Liver (tissue), 9 donors: ENCODE data around the gene SGCD. TPM values are rescaled to one million over a fixed set of nuclear protein-coding genes. Genes with fewer than 3 reads are reported as not detected.

Experiments
- DNase-seq: peaks from one replicate; pipeline ENCODE4 v3.0.0-alpha.2; 2017; ENCODE audit warnings: low spot score
- H3K27ac ChIP-seq, 2 donors: one replicate each; pipeline ENCODE4 v1.7.0; 2013; ENCODE audit warnings: inconsistent platforms in 2 of 2, low read length in 2 of 2, control low read depth in 1 of 2, low read depth in 1 of 2, mild to moderate bottlenecking in 1 of 2
- H3K27me3 ChIP-seq, 4 donors: one replicate each; pipeline versions ENCODE4 v1.6.1 to v1.7.0; 2013; ENCODE audit warnings: low read length in 3 of 4, inconsistent platforms in 1 of 4, mild to moderate bottlenecking in 1 of 4, moderate library complexity in 1 of 4; ENCODE audit not compliant: control insufficient read depth in 4 of 4, insufficient read depth in 4 of 4
- H3K36me3 ChIP-seq, 4 donors: one replicate each; pipeline versions ENCODE4 v1.6.1 to v1.7.0; 2013; ENCODE audit warnings: low read length in 3 of 4, mild to moderate bottlenecking in 3 of 4, low read depth in 1 of 4, moderate library complexity in 1 of 4; ENCODE audit not compliant: control insufficient read depth in 4 of 4, insufficient read depth in 3 of 4
- H3K4me1 ChIP-seq, 4 donors: one replicate each; pipeline versions ENCODE4 v1.6.1 to v1.7.0; 2013; ENCODE audit warnings: low read length in 3 of 4, mild to moderate bottlenecking in 3 of 4, moderate library complexity in 1 of 4; ENCODE audit not compliant: control insufficient read depth in 4 of 4, insufficient read depth in 4 of 4
- H3K4me3 ChIP-seq, 3 donors: one replicate each; pipeline versions ENCODE4 v1.6.1 to v1.7.0; 2013; ENCODE audit warnings: low read length in 3 of 3, control low read depth in 1 of 3, low read depth in 1 of 3, mild to moderate bottlenecking in 1 of 3
- H3K9ac ChIP-seq, 2 donors: one replicate each; pipeline ENCODE4 v1.7.0; 2013; ENCODE audit warnings: low read length in 2 of 2, mild to moderate bottlenecking in 2 of 2, moderate library complexity in 2 of 2, control low read depth in 1 of 2, low read depth in 1 of 2
- H3K9me3 ChIP-seq, 4 donors: one replicate each; pipeline versions ENCODE4 v1.6.1 to v1.7.0; 2013; ENCODE audit warnings: low read length in 3 of 4; ENCODE audit not compliant: control insufficient read depth in 4 of 4
- CTCF ChIP-seq: fragments of 150-350 bp; IDR thresholded peaks from 2 replicates; pipeline ENCODE4 v1.5.1; 2017; ENCODE audit warnings: improper control_type of control experiment, low read depth, low read length; ENCODE audit not compliant: missing input control
- EGR1 ChIP-seq, 2 donors: IDR thresholded peaks; 2 replicates each; pipeline ENCODE4 v1.6.1; 2016 to 2018; ENCODE audit warnings: antibody characterized with exemption in 2 of 2, low read depth in 2 of 2
- FOXA1 ChIP-seq: IDR thresholded peaks from 2 replicates; pipeline ENCODE4 v1.6.1; 2016; ENCODE audit warnings: antibody characterized with exemption
- GABPA ChIP-seq, 2 donors: IDR thresholded peaks in 1 of 2; conservative IDR thresholded peaks in 1 of 2; 2 replicates each; pipeline ENCODE4 v1.6.1; 2016; ENCODE audit warnings: antibody characterized with exemption in 2 of 2, mild to moderate bottlenecking in 1 of 2, moderate library complexity in 1 of 2
- HNF4A ChIP-seq, 2 donors: conservative IDR thresholded peaks; 2 replicates each; pipeline ENCODE4 v1.6.1; 2016; ENCODE audit warnings: antibody characterized with exemption in 2 of 2, mild to moderate bottlenecking in 2 of 2
- HNF4G ChIP-seq: IDR thresholded peaks from 2 replicates; pipeline ENCODE4 v1.6.1; 2016; ENCODE audit warnings: antibody characterized with exemption
- NR2F2 ChIP-seq: IDR thresholded peaks from 2 replicates; pipeline ENCODE4 v1.6.1; 2016; ENCODE audit warnings: antibody characterized with exemption
- RAD21 ChIP-seq, 2 donors: IDR thresholded peaks; 2 replicates each; pipeline ENCODE4 v1.6.1; 2016; ENCODE audit warnings: antibody characterized with exemption in 2 of 2, mild to moderate bottlenecking in 2 of 2
- RXRA ChIP-seq, 2 donors: IDR thresholded peaks; 2 replicates each; pipeline ENCODE4 v1.6.1; 2017 to 2018; ENCODE audit warnings: antibody characterized with exemption in 2 of 2, mild to moderate bottlenecking in 1 of 2
- SP1 ChIP-seq: IDR thresholded peaks from 2 replicates; pipeline ENCODE4 v1.6.1; 2018; ENCODE audit warnings: antibody characterized with exemption, mild to moderate bottlenecking
- ZBTB33 ChIP-seq: IDR thresholded peaks from 2 replicates; pipeline ENCODE4 v1.6.1; 2016; ENCODE audit warnings: antibody characterized with exemption
- whole genome bisulfite sequencing: extraction: QIAGEN DNeasy Blood & Tissue Kit; methylation state at CpG from one replicate; pipeline ENCODE4 v1.1.7; 2013; 5-methylcytosine and 5-hydroxymethylcytosine counted together
- polyA plus RNA-seq, 2 donors: library from polyadenylated mRNA; stranded (reverse) in 1 of 2; unstranded in 1 of 2; fragments of 200-250 nt in 1 of 2; fragments of >200 nt in 1 of 2; fragmentation: Nextera tagmentation in 1 of 2; extraction: Ambion mirVana in 1 of 2; gene quantifications; one replicate each; pipeline versions ENCODE4 v1.2.1 to v1.2.3, GENCODE V29; 2013 to 2015
- total RNA-seq, 2 donors: library from RNA; depleted of rRNA; stranded (reverse); fragments of >200 nt; gene quantifications; one replicate each; pipeline ENCODE4 v1.2.3, GENCODE V29; 2014
- TF ChIP-seq, protein P1 (sequence below): IDR thresholded peaks from 2 replicates; pipeline ENCODE4 v1.6.1; 2016; ENCODE audit warnings: antibody characterized with exemption
- TF ChIP-seq, protein P2 (sequence below): IDR thresholded peaks from 2 replicates; pipeline ENCODE4 v1.6.1; 2016; ENCODE audit warnings: antibody characterized with exemption, mild to moderate bottlenecking
- donor health status: healthy.
- donor health status: healthy.
- donor health status: healthy.
- donor health status: healthy.
- donor health status: healthy.

The SGCD gene
- total and polyA plus RNA-seq, 4 donors: 0.35 to 1.7 (median 1.0) TPM

DNA sequence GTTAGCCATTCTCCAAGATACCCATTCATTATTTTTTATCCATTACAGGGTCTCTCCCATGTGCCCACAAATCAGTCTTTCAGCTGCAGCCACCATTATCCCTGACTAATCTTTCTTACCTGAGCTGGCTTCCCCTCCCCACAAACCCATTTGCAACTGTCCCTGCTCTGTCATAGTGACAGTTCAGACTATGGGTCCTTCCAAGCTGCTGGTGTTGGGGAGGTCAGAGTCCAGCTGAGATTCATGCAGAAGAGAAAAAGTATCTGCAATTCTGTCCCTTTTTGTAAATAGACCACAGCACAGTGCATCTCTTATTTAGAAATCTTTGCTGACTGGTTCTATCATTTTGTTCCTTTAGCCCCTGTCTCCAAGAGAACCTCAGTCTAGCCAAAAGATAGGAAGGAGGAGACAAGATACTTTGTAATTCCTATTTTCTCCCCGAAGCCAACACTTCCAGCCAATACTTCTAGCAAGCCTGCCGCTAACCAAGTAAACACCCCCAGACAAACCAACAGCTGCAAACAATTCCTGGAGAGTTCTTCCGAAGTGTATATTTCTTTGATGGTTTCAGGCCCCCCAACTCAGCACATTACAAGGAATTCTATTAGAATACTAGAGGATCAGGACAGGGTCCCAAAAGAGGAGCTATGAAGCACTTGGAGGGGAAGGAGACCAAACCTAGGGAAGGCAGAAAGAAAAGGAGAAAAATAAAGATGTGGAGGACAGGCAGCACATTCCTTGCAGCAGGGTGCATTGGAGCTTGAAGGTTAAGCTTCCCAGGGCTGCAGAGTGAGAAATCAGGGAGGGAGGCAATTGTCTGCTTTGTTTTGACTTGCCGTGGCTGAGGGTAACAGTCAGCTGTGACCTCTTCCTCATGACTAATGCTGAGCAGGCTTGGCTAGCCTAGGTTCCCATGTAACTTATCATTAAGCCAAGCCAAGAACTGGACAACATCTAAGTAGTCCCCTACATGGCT, 148.5 kb downstream of the SGCD start:
- H3K27ac ChIP-seq: no peak overlapping the region
- no peak overlapping the region for H3K4me3 ChIP-seq
- WGBS: 39% methylated on average over 4 of the region's 4 CpGs

GRCh38 chr5:156476158-156476551, 149.2 kb downstream of the SGCD start:
- peaks cover 0 to 8% (median 0%) of the 10 kb centered on the region in 4 donors for H3K4me1 ChIP-seq
- no peaks in the 10 kb centered on the region for H3K9me3 ChIP-seq
- no peaks in the 10 kb centered on the region for H3K27me3 ChIP-seq
- no peak overlapping the region for H3K9ac ChIP-seq
- H3K36me3 ChIP-seq: no peaks in the 10 kb centered on the region
- H3K4me3 ChIP-seq: no peak overlapping the region
- WGBS: 92% methylated on average over 3 of the region's 3 CpGs
- H3K27ac ChIP-seq: no peak overlapping the region
- TF ChIP-seq NR2F2 (peak; percentile 1), RAD21 (IDR thresholded peaks at IDR 0.05) (no peak)
- no peak for DNase-seq

More for the DNA sequence above, 148.5 kb downstream of the SGCD start:
- no peak for DNase-seq
- Histone ChIP-seq H3K27me3 (no peaks in the 10 kb centered on the region), H3K4me1 (peaks cover 0 to 8% (median 0%) of the 10 kb centered on the region in 4 donors), H3K9ac (no peak overlapping the region), H3K36me3 (no peaks in the 10 kb centered on the region), H3K9me3 (no peaks in the 10 kb centered on the region)
- TF ChIP-seq HNF4A (conservative IDR thresholded peaks at IDR 0.05) (peak; percentile 81 to 83), RXRA (IDR thresholded peaks at IDR 0.05) (peak in 1 of 2 donors; percentile 16), HNF4G (peak; percentile 50), FOXA1 (no peak), NR2F2 (peak; percentile 21), RAD21 (IDR thresholded peaks at IDR 0.05) (peak; percentile 21 to 28), SP1 (peak; percentile 41)
- TF ChIP-seq, protein P1, sequence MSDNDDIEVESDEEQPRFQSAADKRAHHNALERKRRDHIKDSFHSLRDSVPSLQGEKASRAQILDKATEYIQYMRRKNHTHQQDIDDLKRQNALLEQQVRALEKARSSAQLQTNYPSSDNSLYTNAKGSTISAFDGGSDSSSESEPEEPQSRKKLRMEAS: no peak

- no peaks in the 10 kb centered on the region for H3K27me3 ChIP-seq
Observed at GRCh38 chr5:156476678-156477077, 149.7 kb downstream of the SGCD start.

More at GRCh38 chr5:156476678-156477077, 149.7 kb downstream of the SGCD start:
- no peaks in the 10 kb centered on the region for H3K9me3 ChIP-seq
- TF ChIP-seq, protein P1: no peak
- no peak for TF ChIP-seq ZBTB33
- no peak for TF ChIP-seq HNF4A (conservative IDR thresholded peaks at IDR 0.05)
- no peak for TF ChIP-seq EGR1 (IDR thresholded peaks at IDR 0.05; ENCODE audit: low read depth in 2 of 2)
- no peak for TF ChIP-seq NR2F2
- TF ChIP-seq HNF4G: no peak
- TF ChIP-seq, protein P2, sequence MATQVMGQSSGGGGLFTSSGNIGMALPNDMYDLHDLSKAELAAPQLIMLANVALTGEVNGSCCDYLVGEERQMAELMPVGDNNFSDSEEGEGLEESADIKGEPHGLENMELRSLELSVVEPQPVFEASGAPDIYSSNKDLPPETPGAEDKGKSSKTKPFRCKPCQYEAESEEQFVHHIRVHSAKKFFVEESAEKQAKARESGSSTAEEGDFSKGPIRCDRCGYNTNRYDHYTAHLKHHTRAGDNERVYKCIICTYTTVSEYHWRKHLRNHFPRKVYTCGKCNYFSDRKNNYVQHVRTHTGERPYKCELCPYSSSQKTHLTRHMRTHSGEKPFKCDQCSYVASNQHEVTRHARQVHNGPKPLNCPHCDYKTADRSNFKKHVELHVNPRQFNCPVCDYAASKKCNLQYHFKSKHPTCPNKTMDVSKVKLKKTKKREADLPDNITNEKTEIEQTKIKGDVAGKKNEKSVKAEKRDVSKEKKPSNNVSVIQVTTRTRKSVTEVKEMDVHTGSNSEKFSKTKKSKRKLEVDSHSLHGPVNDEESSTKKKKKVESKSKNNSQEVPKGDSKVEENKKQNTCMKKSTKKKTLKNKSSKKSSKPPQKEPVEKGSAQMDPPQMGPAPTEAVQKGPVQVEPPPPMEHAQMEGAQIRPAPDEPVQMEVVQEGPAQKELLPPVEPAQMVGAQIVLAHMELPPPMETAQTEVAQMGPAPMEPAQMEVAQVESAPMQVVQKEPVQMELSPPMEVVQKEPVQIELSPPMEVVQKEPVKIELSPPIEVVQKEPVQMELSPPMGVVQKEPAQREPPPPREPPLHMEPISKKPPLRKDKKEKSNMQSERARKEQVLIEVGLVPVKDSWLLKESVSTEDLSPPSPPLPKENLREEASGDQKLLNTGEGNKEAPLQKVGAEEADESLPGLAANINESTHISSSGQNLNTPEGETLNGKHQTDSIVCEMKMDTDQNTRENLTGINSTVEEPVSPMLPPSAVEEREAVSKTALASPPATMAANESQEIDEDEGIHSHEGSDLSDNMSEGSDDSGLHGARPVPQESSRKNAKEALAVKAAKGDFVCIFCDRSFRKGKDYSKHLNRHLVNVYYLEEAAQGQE: no peak
- TF ChIP-seq CTCF: no peak
- TF ChIP-seq GABPA (IDR thresholded peaks at IDR 0.05 in 1 of 2, conservative IDR thresholded peaks at IDR 0.05 in 1 of 2): no peak
- TF ChIP-seq FOXA1: no peak
- no peak overlapping the region for H3K27ac ChIP-seq
- no peak overlapping the region for H3K9ac ChIP-seq
- no peak overlapping the region for H3K4me3 ChIP-seq
- 95% methylated on average over 2 of the region's 2 CpGs for WGBS
- peaks cover 0 to 8% (median 0%) of the 10 kb centered on the region in 4 donors for H3K4me1 ChIP-seq
- DNase-seq: no peak
- H3K36me3 ChIP-seq: no peaks in the 10 kb centered on the region
